HG02943 (cell line): ENCODE results near the gene LGSN.
"Not testable (repeated sequence)": the region's sequence is repeated elsewhere in the genome, so short reads cannot be mapped to it uniquely, and the experiment has no call there.

Source experiments
- ATAC-seq: cut with Tn5 transposase; IDR thresholded peaks from one replicate; pipeline ENCODE4 v1.9.1; 2021; ENCODE audit warnings: mild to moderate bottlenecking, low read depth, moderate library complexity; ENCODE audit not compliant: unreplicated experiment

The LGSN gene, protein sequence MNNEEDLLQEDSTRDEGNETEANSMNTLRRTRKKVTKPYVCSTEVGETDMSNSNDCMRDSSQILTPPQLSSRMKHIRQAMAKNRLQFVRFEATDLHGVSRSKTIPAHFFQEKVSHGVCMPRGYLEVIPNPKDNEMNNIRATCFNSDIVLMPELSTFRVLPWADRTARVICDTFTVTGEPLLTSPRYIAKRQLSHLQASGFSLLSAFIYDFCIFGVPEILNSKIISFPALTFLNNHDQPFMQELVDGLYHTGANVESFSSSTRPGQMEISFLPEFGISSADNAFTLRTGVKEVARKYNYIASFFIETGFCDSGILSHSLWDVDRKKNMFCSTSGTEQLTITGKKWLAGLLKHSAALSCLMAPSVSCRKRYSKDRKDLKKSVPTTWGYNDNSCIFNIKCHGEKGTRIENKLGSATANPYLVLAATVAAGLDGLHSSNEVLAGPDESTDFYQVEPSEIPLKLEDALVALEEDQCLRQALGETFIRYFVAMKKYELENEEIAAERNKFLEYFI

DNA sequence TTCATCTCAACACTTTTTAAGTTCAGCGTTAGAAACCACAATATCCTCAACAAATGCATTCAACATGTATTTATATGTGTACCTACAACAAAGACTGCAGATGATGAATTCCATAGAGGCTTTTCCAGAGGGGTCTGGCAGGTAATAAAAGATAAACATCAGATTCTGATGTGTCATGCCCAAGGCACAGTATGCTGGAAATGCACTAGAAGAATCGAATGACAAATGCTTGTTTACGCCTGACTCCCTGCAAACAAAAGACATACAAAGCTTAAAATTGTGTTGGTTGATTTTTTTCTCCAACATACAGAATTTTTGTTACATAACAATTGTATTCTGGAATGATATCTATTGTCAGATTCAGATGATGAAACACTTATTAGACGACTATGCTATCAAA lies at the start of gene LGSN:
Gene LGSN (minus strand): TSS at position 45 of the 400 bp plus-strand sequence. CDS start 40 bp downstream, at position 5.
- ATAC-seq, result no peak

DNA sequence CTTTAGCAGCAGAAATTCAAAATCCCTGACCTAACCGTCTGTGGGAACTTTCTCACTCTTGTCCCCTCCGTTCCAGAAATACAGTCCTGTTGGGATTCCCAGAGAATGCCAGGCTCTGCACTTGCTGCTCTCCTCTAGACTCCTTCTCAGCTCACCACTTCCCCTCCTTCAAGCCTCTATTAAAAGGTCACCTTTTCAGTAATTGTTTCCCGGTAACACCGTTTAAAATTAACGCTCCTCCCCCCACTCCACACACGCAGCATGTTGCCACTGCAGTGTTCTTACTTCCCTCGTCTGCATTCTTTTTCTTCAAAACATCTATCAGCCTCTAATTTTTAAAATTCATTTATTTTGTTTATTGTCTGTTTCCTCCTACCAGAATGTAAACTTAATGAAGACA lies 48.6 kb upstream of the LGSN start:
- ATAC-seq, result no peak

DNA sequence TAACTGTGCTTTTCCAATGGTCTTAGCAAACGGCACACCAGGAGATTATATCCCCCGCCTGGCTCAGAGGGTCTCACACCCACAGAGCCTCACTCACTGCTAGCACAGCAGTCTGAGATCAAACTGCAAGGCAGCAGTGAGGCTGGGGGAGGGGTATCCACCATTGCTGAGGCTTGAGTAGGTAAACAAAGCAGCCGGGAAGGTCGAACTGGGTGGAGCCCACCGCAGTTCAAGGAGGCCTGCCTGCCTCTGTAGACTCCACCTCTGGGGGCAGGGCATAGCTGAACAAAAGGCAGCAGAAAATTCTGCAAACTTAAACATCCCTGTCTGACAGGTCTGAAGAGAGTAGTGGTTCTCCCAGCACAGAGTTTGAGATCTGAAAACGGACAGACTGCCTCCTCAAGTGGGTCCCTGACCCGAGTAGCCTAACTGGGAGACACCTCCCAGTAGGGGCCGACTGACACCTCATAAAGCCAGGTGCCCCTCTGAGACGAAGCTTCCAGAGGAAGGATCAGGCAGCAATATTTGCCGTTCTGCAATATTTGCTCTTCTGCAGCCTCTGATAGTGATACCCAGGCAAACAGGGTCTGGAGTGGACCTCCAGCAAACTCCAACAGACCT lies 42.8 kb upstream of the LGSN start:
- not testable (repeated sequence) for ATAC-seq

DNA sequence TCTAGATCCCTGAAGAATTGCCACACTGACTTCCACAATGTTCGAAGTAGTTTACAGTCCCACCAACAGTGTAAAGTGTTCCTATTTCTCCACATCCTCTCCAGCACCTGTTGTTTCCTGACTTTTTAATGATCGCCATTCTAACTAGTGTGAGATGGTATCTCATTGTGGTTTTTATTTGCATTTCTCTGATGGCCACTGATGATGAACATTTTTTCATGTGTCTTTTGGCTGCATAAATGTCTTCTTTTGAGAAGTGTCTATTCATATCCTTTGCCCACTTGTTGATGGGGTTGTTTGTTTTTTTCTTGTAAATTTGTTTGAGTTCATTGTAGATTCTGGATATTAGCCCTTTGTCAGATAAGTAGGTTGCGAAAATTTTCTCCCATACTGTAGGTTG lies 37.6 kb upstream of the LGSN start:
- ATAC-seq, result not testable (repeated sequence)

DNA sequence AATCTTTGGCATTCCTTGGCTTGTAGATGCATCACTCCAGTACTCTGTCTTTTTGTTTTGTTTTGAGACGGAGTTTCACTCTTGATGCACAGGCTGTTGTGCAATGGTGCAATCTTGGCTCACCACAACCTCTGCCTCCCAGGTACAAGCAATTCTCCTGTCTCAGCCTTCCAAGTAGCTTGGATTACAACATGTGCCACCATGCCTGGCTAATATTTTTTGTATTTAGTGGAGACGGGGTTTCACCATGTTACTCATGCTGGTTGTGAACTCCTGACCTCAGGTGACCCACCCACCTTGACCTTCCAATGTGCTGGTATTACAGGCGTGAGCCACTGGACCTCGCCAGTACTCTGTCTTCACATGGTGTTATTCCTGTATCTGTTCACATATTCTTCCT lies 35.8 kb upstream of the LGSN start:
- no peak for ATAC-seq

DNA sequence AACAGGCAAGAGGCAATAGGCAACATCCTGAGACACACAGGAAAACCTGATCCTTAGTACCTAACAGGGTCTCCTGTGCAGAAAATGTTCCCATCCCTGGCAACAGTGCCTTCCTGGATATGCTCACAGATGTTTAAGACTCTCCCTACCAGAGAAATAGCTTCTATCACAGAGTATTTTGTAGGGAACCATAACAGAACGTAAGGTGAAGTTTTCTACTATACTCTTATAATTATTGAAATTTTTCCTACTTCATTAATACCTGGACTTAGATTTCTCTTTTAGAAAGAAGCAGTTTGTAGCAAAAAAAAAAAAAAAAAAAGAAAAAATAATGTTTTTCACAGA lies 33.5 kb upstream of the LGSN start:
- ATAC-seq, result peak; percentile 2

DNA sequence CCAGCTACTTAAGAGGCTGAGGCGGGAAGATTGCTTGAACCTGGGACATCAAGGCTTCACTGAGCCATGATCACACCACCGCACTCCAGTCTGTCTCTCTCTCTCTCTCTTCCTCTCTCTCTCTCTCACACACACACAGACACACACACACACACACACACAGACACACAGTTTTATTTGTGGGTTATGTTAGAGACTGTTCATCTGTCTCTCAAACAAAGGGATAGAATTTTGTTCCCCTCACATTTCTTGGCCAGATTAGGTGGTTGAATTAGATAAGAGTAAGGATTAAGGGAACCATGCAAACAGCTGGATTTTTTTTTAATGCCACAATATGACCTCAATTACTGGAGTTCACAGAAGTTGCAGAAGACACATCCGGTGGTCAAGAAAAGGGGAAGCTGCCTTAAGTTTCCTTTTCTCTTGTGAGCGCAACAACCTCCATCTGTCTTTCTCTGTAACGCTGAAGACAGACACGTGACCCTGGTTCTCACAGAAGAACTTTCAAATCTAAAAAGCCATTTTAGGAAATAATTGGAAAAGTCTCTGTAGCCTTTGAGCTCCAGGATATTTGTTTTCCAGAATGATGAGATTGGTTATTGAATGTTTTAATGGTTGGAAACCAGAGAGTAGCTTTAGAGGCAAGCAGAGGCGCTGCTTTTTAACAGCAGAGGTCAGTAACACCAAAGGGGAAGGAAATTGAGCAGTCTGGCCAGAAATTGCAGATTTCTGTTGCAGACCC lies 32.9 kb upstream of the LGSN start:
- peak; percentile 88 for ATAC-seq

DNA sequence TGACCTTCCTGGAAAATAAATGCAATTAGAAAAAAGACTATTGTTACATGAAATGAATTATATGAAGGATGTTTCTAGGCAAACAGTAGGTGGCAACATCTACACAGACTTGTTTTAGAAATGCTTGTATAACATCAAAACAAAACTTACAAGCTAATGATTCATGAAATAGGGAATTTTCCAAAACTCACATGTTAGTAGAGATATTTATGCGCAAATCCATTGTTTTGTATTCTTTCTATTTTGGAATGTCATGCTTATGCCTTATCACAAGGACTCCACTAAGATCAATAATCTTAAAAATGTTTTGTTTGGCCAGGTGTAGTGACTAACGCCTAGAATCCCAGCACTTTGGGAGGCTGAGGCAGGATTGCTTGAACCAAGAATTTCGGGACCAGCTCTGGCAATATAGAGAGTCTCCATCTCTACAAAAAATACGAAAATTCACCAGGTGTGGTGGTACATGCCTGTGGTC lies 32.3 kb upstream of the LGSN start:
- ATAC-seq, result peak; percentile 31

DNA sequence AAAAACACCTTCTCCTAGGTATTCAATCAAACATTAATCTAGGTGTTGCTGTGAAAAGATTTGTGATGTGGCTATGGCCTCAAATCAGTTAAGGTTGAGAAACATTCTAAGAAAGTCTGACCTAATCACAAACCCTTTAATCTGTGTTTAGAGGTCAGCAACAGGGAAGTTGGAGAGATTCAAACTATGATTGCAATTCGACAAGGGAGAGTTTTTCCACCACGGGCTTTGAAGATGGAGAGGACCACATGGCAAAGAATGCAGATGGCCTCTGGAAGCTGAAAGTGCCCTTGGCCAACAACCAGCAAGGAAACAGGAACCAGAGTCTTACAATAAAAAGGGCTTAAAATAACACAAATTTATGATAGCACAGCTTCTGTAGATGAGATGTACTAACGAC lies 29.6 kb upstream of the LGSN start:
- ATAC-seq, result no peak

DNA sequence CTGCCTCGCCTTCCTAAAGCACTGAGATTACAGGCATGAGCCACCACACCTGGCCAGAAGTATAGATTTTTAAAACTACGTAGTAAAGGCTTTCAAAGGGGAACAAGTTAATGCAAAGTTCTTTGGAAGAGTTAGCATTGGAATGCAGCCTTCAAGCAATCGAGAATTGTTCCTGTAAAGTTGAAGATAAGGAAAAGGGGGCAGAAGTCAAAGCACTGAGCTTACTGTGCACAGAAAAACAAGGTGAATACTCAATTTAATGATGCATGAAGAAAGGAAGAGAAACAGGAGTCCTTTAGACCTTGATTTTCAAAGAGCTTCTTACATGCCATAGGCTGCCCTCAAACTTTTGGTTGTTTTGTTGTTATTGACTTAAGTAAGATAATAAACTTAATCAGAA lies 29.1 kb upstream of the LGSN start:
- no peak for ATAC-seq

DNA sequence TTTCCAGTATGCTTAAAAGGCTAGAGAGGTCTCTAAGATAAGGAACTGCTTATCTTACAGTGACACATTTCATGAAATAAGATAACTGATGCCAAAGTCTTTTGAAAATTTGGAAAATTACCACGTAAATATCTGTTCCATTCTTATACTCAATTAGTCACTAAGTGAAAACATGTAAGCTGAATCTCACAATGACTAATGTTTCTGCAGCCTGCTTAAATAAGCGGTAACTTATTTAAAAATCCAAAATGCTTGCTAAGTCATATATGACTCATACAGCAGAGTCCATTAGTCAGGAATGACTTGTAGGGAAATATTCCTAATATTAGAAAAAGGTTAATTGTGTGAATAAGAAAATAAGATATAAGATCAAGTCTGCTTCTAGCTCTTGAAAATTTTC lies 27.8 kb upstream of the LGSN start:
- no peak for ATAC-seq

DNA sequence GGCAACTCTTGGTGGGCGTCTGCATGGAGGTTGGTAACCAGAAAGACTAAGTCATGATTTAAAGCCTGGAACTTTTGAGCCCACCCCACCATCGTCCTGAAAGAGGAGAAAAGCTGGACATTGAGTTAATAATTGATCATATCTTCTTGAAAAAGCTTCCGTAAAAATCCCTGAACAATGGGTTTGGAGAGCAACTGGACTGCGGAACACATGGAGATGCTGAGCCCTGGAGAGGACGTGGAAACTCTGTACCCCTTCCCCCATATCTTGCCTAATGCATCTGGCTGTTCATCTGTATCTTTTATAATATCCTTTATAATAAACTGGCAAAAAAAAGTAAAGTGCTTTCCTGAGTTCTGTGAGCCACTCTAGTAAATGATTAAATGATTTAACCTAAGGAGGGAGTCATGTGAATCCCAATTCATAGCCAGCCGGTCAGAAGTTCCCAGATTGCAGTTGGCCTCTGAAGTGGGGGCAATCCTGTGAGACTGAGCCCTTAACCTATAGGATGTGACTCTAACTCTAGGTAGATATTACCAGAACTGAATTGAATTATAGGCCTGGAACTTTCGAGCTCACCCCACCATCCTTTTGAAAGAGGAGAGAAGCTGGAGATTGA lies 26.5 kb upstream of the LGSN start:
- ATAC-seq, result no peak

DNA sequence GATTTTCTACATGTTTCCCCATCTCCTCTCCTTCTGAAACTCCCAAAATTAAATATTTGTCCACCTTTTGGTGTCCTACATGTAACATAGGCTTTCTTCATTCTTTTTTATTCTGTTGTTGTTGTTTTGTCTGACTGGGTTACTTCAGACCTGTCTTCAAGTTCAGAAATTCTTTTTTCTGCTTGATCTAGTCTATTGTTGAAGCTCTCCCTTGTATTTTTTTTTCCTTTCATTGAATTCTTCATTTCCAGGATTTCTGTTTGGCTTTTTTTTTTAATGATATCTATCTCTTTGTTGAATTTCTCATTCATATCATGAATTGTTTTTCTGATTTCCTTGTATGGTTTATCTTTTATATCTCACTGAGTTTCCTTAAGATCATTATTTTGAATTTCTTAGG lies 20.6 kb upstream of the LGSN start:
- ATAC-seq, result no peak

DNA sequence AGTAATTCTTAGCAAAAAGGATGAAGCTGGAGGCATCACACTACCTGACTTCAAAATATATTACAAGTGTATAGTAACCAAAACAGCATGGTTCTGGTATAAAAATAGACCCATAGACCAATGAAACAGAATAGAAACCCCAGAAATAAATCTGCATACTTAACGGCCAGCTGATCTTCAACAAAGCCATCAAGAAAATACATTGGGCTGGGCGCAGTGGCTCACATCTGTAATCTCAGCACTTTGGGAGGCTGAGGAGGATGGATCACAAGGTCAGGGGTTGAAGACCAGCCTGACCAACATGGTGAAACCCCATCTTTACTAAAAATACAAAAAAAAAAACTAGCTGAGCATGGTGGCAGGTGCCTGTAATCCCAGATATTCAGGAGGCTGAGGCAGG lies 14.9 kb upstream of the LGSN start:
- not testable (repeated sequence) for ATAC-seq

DNA sequence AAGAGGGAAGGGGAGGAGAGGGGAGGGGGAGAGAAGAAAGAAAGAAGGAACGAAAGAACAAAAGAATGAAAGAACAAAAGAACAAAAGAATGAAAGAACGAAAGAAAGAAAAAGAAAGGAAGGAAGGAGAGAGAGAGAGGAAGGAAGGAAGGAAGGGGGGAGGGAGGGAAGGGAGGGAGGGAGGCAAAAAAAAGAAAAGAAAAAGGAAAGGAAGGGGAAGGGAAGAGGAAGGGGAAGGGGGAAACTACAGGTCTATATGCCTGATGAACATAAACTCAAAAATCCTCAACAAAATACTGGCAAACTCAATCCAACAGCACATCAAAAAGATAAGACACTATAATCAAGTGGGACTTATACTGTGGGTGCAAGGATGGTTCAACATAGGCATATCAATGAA lies 13.7 kb upstream of the LGSN start:
- no peak for ATAC-seq

DNA sequence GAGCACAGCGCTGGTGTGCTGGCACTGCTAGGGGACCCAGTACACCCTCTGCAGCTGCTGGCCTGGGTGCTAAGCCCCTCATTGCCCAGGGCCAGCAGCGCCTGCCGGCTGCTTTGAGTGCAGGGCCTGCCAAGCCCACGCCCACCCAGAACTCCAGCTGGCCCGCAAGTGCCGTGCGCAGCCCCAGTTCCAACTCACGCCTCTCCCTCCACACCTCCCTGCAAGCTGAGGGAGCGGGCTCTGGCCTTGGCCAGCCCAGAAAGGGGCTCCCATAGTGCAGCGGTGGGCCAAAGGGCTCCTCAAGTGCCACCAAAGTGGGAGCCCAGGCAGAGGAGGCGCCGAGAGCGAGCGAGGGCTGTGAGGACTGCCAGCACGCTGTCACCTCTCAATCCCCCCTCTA lies 6.8 kb upstream of the LGSN start:
- ATAC-seq, result not testable (repeated sequence)

DNA sequence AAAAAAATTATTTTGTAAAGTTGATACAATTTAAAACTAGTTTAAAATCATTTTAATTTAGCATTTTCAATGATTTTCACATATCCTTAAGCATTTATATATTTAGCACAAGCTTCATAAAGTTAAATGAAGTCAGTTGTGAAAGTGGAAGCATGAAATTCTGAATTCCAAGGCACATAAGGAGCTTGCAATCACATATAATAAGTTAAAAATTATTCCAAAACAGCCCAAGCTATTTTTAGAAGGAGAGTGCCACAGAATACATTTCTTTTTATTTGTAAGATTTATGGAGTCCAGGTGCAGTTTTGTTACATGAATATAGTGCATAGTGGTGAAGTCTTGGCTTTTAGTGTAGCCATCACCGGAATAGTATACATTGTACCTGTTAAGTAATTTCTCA lies 3.2 kb upstream of the LGSN start:
- no peak for ATAC-seq

DNA sequence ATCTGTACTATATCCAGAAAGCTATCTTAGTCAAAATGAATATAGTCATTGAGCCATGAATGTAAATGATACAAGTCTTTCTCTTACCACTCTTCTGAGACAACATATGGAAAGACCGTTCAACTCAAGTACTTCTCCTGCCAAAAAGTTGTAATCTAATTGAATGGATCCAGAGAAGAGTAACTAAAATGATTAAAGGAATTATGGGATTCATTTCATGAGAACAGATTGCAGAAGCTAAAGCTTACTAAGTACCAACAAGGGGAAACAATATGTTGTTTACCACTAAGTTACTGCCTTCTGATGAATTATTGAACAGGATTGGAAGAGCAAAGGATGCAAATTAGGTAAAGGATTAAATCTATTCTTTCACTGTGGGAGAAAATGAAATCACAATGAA lies 2.0 kb upstream of the LGSN start:
- no peak for ATAC-seq

DNA sequence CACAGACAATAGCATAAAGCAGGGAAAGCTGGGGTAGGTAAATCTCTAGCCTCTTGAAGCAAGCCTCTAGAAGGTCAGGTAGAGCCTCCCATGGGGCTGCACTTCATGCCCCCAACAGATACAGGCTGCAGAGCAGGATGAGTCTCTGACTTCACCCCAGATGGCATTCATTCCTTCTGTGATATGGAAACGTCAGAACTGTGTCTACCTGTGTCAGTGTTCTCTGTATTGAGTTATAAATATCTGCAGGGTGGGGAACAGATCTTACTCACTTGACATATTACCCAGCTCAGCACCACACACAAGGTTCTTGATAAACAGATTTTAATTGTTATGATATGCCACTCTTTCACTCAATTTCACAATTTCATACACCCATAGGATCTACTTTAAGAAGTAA lies 2.1 kb downstream of the LGSN start:
- ATAC-seq, result no peak

DNA sequence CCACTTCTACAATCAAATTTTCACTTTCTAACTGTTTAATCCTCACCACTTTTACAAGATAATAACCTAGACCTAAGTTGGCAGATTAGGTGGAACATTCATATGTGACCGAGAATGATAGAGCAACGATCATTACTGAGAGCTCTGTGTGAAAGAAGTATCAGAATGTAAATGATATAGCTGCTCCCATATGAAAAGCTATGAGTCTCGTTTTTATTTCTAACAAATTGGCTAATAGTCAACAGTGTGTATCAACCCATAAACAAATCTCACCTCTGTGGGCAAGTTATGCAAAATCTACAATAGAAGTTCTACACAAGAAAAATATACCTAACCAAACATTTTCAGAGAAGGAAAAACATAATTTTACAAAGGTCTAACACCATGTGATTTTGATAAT lies 3.7 kb downstream of the LGSN start:
- ATAC-seq, result no peak

DNA sequence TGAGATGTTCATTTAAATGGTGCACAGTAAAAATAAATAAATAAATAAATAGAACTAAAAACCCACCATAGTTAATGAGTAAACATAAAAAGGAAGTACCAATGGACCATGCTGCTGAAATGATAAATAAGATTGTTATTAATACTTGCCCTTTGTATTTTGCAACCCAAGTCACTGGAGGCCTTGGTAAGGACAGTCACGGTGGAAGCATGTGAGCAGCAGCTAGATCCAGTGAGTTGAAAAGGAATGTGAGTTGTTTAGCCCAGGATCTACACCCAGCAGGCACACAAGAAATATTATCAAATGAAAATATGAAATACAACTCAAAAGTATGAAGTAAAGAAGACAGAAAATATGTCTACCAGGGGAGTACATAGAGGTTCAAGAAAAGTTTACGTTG lies 6.7 kb downstream of the LGSN start:
- ATAC-seq, result no peak
